ENCODE data around the gene ADAM10. TPM values are rescaled to one million over a fixed set of nuclear protein-coding genes. Genes with fewer than 3 reads are reported as not detected.
"Not testable (repeated sequence)": the region's sequence is repeated elsewhere in the genome, so short reads cannot be mapped to it uniquely, and the experiment has no call there.

Gene ADAM10
- total RNA-seq, 1 experiment from 2014 or later = 117 TPM

GRCh38 chr15:58628206-58628947 lies 121.1 kb downstream of the ADAM10 start:
- no peak for DNase-seq (ENCODE audit: low spot score)
- in situ Hi-C loops (cut with HindIII; ENCODE audit: low sequenced_read_pairs) = no loop called here

- in situ Hi-C loops (cut with HindIII; ENCODE audit: low sequenced_read_pairs) = no loop called here
These were observed 121.8 kb downstream of the ADAM10 start for GRCh38 chr15:58627701-58628100.

GRCh38 chr15:58627046-58627445 lies 122.5 kb downstream of the ADAM10 start:
- no peak for DNase-seq (ENCODE audit: low spot score)
- in situ Hi-C loops (cut with HindIII; ENCODE audit: low sequenced_read_pairs) = no loop called here

More at GRCh38 chr15:58627701-58628100, 121.8 kb downstream of the ADAM10 start:
- DNase-seq (ENCODE audit: low spot score) = no peak

GRCh38 chr15:58626378-58626777 lies 123.1 kb downstream of the ADAM10 start:
- in situ Hi-C loops (cut with HindIII; ENCODE audit: low sequenced_read_pairs) = no loop called here
- no peak for DNase-seq (ENCODE audit: low spot score)

DNA sequence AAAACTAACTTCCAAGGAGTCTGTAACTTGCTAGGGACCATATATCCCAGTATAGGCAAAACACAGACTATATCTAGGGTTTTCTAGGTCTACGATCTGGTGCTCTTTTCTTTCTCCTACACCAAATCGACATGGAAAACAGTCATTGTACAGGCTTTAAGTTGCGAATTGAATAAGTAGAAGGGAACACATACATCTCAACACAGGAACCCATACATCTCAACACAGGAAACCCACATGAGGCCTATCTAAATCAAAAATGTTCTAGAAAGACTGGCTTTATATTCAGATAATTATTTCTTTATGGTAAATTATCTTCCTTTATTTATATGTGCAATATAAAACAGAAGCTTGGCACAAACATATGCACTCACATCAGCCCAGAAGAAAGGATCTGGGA lies 126.6 kb downstream of the ADAM10 start:
- no peak for DNase-seq (ENCODE audit: low spot score)
- in situ Hi-C loops (cut with HindIII; ENCODE audit: low sequenced_read_pairs) = no loop called here

DNA sequence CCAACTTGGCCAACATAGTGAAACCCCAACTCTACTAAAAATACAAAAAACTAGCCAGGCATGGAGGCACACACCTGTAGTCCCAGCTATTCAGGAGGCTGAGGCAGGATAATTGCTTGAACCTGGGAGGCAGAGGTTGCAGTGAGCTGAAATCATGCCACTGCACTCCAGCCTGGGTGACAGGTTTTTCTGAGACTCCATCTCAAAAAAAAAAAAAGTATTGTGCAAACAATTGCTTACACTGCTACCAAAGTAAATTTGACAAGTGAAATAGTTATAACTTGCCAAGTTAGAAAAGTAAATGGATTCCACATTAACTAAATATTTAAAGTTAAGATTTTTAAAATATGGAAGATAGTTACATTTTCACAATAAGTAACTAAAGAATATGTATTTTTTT lies 129.2 kb downstream of the ADAM10 start:
- DNase-seq (ENCODE audit: low spot score); in situ Hi-C loops (cut with HindIII; ENCODE audit: low sequenced_read_pairs): not testable (repeated sequence)

DNA sequence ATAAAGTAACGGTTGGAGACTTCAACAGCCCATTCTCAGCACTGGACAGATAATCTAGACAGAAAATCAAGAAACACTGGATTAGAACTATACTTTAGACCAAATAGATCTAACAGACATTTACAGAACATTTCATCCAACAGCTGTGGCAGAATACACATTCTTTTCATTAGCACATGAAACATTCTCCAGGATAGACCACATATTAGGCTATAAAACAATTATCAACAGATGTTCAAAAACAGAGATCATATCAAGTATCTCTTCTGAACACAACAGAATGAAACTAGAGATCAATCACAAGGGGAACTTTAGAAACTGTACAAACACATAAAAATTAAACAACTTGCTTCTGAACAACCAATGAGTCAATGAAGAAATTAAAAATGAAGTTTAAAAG lies 133.3 kb downstream of the ADAM10 start:
- in situ Hi-C loops (cut with HindIII; ENCODE audit: low sequenced_read_pairs) = no loop called here
- no peak for DNase-seq (ENCODE audit: low spot score)

DNA sequence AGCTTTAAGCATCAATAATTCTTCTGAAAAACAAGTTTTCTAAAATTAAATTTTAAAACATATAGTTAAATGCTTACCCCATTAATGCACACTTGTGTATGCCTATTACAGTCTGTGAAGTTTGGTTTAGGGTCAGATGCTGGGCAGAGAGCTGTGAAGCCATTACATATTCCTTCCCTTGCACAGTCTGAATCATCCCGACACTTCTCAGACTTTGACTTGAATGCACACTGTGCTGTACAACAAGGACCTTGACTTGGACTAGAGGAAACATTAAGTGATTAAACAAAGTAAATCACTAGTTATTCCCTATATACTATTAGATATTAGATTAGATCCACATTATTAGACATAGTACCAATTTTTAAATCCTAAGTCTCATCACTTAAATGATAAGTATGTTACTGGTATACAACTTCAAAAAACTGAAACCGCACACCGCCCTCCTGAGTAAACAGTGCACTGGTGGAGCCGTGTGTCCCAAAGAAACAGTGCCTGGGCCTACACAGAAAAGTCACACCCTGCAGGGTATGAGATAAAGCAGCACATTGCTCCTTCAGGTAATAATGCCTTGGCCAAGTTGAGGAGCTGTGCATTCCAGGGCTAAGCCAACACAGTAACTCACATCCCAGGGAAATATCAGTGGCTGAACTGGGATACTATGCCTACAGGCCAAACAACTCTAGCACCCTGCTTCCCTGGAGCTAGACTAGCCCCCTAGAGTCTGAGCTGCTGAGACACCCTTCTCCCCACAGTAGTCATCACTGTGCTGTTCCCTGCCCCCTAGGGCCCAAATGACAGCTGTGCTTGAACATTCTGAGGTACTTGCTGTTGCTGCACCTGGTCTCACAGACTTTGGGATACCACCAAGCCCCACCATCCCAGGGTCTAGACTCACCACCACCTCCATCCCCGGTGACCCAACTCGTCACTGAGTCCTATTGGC lies 137.5 kb downstream of the ADAM10 start:
- in situ Hi-C loops (cut with HindIII; ENCODE audit: low sequenced_read_pairs) = no loop called here
- no peak for DNase-seq (ENCODE audit: low spot score)

DNA sequence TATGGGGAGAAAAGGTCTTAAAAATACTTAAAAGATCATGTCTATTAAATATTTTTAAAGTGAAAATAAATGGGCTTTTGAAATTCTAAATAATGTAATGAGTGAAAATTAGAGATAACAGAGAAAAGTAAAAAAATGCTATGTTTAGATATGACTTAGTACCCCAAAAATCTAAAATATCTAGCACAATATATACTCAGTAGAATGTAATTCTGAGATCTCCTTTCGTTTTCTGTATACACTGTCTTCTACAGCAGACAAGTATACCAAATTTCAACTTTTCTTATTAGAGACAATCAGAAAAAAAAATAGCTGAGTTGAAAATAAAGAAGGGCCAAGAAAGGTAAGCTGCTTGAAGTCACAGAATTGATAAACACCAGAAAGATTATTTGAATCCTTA lies 140.8 kb downstream of the ADAM10 start:
- no peak for DNase-seq (ENCODE audit: low spot score)
- in situ Hi-C loops (cut with HindIII; ENCODE audit: low sequenced_read_pairs) = no loop called here

DNA sequence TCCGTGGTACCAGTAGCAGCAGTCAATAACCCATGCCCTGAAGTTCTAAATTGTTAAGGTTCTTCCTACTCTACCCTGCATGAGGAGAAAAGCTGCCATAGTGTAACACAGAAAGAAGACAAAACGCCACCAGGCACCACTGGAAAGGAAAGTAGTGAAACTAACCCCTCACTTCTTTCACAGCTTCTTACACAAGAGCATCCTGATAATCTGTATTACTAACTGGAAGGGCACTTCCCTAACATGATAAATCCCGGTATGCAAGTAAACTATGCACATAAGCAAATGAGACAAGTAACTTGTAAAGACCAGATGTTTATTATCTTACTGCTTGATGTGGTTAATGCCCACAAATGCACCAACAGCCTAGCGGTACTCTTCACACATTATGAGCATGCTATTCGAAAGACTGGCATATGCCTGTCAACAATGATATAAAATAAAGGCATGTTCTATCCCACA lies 141.3 kb downstream of the ADAM10 start:
- in situ Hi-C loops (cut with HindIII; ENCODE audit: low sequenced_read_pairs) = no loop called here
- DNase-seq (ENCODE audit: low spot score) = no peak

- in situ Hi-C loops (cut with HindIII; ENCODE audit: low sequenced_read_pairs) = no loop called here
- no peak for DNase-seq (ENCODE audit: low spot score)
These were observed 142.9 kb downstream of the ADAM10 start for GRCh38 chr15:58606577-58607080.

DNA sequence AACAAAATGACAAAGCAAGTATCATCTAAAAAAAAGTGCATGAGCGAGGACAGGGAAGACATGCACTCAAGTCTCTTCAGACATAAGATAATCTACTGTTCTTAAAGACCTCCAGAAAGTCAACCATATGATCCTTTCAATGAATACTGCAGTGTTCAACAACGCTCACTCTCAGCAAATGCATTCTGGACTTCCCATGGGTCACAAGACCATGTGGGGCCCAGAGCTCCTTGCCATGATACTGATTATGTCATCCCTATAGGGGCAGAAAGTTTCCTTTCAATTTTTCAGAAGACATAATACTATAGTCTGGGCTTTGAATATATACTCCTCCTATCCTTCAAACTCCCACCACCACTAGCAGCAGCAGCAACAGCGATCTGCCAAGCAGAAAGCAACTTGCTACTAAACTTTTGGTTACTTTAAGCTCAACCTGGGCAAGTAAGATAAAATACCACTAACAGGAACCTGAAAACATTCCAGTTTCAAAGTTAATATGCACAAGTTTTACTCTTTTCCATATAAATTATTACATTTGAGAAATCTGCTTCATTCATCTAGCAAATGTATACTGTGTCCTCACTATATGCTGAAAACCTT lies 143.5 kb downstream of the ADAM10 start:
- no peak for DNase-seq (ENCODE audit: low spot score)
- in situ Hi-C loops (cut with HindIII; ENCODE audit: low sequenced_read_pairs) = no loop called here

- DNase-seq (ENCODE audit: low spot score) = no peak
- in situ Hi-C loops (cut with HindIII; ENCODE audit: low sequenced_read_pairs) = no loop called here
These were observed 145.0 kb downstream of the ADAM10 start for GRCh38 chr15:58604455-58604923.

DNA sequence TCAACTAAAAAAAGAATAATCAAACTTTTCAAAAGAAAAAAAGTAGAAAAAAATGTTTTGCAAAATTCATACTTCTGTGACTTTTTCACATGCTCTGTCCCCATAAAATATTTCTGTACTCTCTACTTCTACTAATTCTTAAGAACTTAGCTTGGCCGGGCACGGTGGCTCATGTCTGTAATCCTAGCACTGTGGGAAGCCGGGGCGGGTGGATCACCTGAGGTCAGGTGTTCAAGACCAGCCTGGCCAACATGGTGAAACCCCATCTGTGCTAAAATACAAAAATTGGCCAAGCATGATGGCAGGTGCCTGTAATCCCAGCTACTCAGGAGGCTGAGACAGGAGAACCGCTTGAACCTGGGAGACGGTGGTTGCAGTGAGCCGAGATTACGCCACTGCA lies 145.6 kb downstream of the ADAM10 start:
- DNase-seq (ENCODE audit: low spot score); in situ Hi-C loops (cut with HindIII; ENCODE audit: low sequenced_read_pairs): not testable (repeated sequence)

- in situ Hi-C loops (cut with HindIII; ENCODE audit: low sequenced_read_pairs) = no loop called here
These were observed 146.7 kb downstream of the ADAM10 start for GRCh38 chr15:58602823-58603222.

DNA sequence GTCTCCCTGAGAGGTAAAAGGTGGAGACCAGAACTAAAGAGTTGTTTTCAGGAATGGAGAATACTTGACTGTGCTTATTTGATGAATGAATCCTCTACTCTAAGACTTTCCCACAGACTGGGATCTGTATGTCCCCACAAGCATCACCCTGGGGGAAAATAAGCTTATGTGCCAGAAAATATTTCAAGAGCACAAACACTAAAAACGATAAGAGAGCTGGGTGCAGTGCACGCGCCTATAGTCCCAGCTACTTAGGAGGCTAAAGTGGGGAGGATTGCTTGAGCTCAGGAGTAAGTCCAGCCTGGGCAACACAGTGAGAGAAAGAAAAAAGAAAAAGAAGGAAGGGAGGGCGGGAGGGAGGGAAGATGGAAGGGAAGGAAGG lies 150.7 kb downstream of the ADAM10 start:
- DNase-seq (ENCODE audit: low spot score) = no peak
- in situ Hi-C loops (cut with HindIII; ENCODE audit: low sequenced_read_pairs) = no loop called here

More at GRCh38 chr15:58602823-58603222, 146.7 kb downstream of the ADAM10 start:
- no peak for DNase-seq (ENCODE audit: low spot score)

DNA sequence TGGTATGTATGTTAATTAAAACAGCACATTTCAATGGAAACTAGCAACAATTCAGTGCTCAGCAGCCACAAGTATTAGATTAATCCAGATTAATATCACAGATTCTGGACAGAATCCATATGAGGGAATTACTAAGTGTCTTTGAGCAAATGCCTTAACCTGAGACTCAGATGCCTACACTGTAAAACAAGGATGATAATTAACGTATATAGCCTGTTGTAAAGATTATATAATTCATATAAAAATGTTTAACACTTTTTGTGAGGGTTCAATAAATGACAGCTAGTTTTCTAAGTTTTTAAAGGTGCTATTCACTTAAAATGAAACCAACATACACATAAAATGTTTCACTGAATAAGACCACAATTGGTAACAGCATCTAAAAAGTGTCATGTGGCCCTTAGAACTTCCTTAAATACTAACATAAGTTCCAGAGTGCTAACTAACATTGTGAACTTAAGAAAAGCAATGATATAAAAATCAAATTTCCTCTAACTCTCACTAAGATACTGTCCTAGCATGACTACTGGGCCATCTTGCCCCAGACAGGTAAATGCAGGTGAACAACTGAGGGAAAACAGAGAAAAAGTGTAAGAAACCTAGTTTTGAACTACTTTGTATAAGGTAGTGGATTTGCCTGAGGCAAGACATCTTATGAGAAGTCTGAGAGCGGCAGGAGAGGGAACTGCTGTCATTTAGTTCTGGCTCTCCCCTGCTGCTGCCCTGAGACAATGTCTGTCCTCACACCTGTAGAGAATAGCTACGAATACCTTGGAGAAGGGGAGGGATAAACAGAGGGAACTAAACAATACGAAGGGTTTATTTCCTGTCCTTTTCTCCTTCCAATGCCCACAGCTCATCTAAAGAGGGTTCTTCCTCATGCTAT lies 151.3 kb downstream of the ADAM10 start:
- in situ Hi-C loops (cut with HindIII; ENCODE audit: low sequenced_read_pairs) = no loop called here
- DNase-seq (ENCODE audit: low spot score) = no peak

GRCh38 chr15:58595516-58596263 lies 153.8 kb downstream of the ADAM10 start:
- no peak for DNase-seq (ENCODE audit: low spot score)
- in situ Hi-C loops (cut with HindIII; ENCODE audit: low sequenced_read_pairs) = no loop called here
